Endodermal cell (in vitro differentiated cells): ENCODE measurements around the gene ISX. TPM values are rescaled to one million over a fixed set of nuclear protein-coding genes. Genes with fewer than 3 reads are reported as not detected.

Source experiments
- DNase-seq: peaks from one replicate; pipeline ENCODE4 v3.0.0-alpha.2; 2017
- H3K27ac ChIP-seq: 2 replicates; pipeline ENCODE4 v1.5.1; 2013; ENCODE audit warnings: mild to moderate bottlenecking, low read depth, low read length, moderate library complexity
- H3K27me3 ChIP-seq: 2 replicates; pipeline ENCODE4 v1.6.1; 2013; ENCODE audit warnings: mild to moderate bottlenecking, low read length, moderate library complexity; ENCODE audit not compliant: insufficient read depth, control insufficient read depth, poor library complexity, severe bottlenecking
- H3K36me3 ChIP-seq: 2 replicates; pipeline ENCODE4 v1.7.0; 2013; ENCODE audit warnings: mild to moderate bottlenecking, low read length, moderate library complexity; ENCODE audit not compliant: control insufficient read depth, insufficient read depth
- H3K4me1 ChIP-seq: one replicate; pipeline ENCODE4 v1.7.0; 2013; ENCODE audit warnings: low read length; ENCODE audit not compliant: control insufficient read depth, insufficient read depth
- H3K4me3 ChIP-seq: 2 replicates; pipeline ENCODE4 v1.5.1; 2013; ENCODE audit warnings: mild to moderate bottlenecking, low read length, moderate library complexity
- H3K9ac ChIP-seq: 2 replicates; pipeline ENCODE4 v1.6.1; 2013; ENCODE audit warnings: mild to moderate bottlenecking, low read length, moderate library complexity; ENCODE audit not compliant: poor library complexity, severe bottlenecking; ENCODE audit errors: extremely low read depth
- H3K9me3 ChIP-seq: 2 replicates; pipeline ENCODE4 v1.6.1; 2013; ENCODE audit warnings: mild to moderate bottlenecking, low read length, moderate library complexity; ENCODE audit not compliant: control insufficient read depth
- H3K27ac Mint-ChIP-seq: 2 replicates; pipeline ENCODE4 v1.8.0; 2020; ENCODE audit warnings: mixed read lengths
- H3K27me3 Mint-ChIP-seq: 2 replicates; pipeline ENCODE4 v1.8.0; 2021; ENCODE audit warnings: mild to moderate bottlenecking, mixed read lengths; ENCODE audit not compliant: insufficient read depth
- H3K36me3 Mint-ChIP-seq: 2 replicates; pipeline ENCODE4 v1.8.0; 2020; ENCODE audit warnings: low read depth, mixed read lengths
- H3K4me1 Mint-ChIP-seq: 2 replicates; pipeline ENCODE4 v1.8.0; 2020; ENCODE audit warnings: mixed read lengths
- H3K4me3 Mint-ChIP-seq: 2 replicates; pipeline ENCODE4 v1.8.0; 2020; ENCODE audit warnings: mild to moderate bottlenecking, moderate library complexity, mixed read lengths
- H3K9me3 Mint-ChIP-seq: 2 replicates; pipeline ENCODE4 v1.8.0; 2020; ENCODE audit warnings: mild to moderate bottlenecking, mixed read lengths
- CTCF ChIP-seq: fragments of 200-600 bp; sonication (generic); conservative IDR thresholded peaks from 2 replicates; pipeline ENCODE4 v1.5.0; 2021; ENCODE audit warnings: antibody characterized with exemption, mild to moderate bottlenecking
- WGBS, 2 experiments: methylation state at CpG; one replicate each; pipeline versions ENCODE4 v1.1.5 to v1.1.7; 2013; ENCODE audit warnings: missing lambda C conversion rate in 2 of 2, mixed read lengths in 1 of 2; ENCODE audit not compliant: insufficient coverage in 1 of 2, insufficient read length in 1 of 2; 5-methylcytosine and 5-hydroxymethylcytosine counted together
- total RNA-seq, 2 donors: library from RNA; stranded (reverse); fragmentation: NEBNext Ultra II Directional in 1 of 2; extraction: Animal tissue kit (Norgen Biotek cat#: 25700) in 1 of 2; gene quantifications; 2 replicates in 1 of 2; 3 replicates in 1 of 2; pipeline ENCODE4 v1.2.1, GENCODE V29; 2021

The ISX gene
- total RNA-seq, 2 donors from 2014 or later, result 0.07 to 0.13 TPM

- Histone ChIP-seq H3K36me3 (no peaks in the 10 kb centered on the region), H3K27me3 (no peaks in the 10 kb centered on the region), H3K27ac (no peak overlapping the region), H3K4me3 (no peak overlapping the region), H3K9ac (no peak overlapping the region), H3K9me3 (no peaks in the 10 kb centered on the region), H3K4me1 (no peaks in the 10 kb centered on the region)
- H3K36me3 Mint-ChIP-seq, result no peaks in the 10 kb centered on the region
- no peak for DNase-seq
- peaks cover 5% of the 10 kb centered on the region for H3K4me1 Mint-ChIP-seq
- 86 to 88% methylated on average over 4 to 9 of the region's 9 CpGs for WGBS, 2 experiments
- peak; percentile 50 for TF ChIP-seq CTCF
- no peaks in the 10 kb centered on the region for H3K9me3 Mint-ChIP-seq
- H3K4me3 Mint-ChIP-seq, result no peak overlapping the region
- peaks cover 5% of the 10 kb centered on the region for H3K27me3 Mint-ChIP-seq
- no peak overlapping the region for H3K27ac Mint-ChIP-seq
These were observed 50.9 kb downstream of the ISX start for GRCh38 chr22:35116817-35117216.

- Histone ChIP-seq H3K27me3 (no peaks in the 10 kb centered on the region), H3K9me3 (no peaks in the 10 kb centered on the region), H3K9ac (no peak overlapping the region), H3K36me3 (no peaks in the 10 kb centered on the region), H3K4me1 (peaks cover 3% of the 10 kb centered on the region), H3K27ac (no peak overlapping the region), H3K4me3 (no peak overlapping the region)
- H3K4me3 Mint-ChIP-seq, result no peak overlapping the region
- no peak for TF ChIP-seq CTCF
- no peak overlapping the region for H3K27ac Mint-ChIP-seq
- H3K36me3 Mint-ChIP-seq, result no peaks in the 10 kb centered on the region
- H3K9me3 Mint-ChIP-seq, result no peaks in the 10 kb centered on the region
- no peak for DNase-seq
- peaks cover 5% of the 10 kb centered on the region for H3K27me3 Mint-ChIP-seq
- peaks cover 9% of the 10 kb centered on the region for H3K4me1 Mint-ChIP-seq
These were observed 53.5 kb downstream of the ISX start for GRCh38 chr22:35119494-35119893.

- H3K4me1 ChIP-seq, result peaks cover 3% of the 10 kb centered on the region
- Mint-ChIP-seq H3K36me3 (no peaks in the 10 kb centered on the region), H3K4me3 (no peak overlapping the region), H3K9me3 (no peaks in the 10 kb centered on the region), H3K27ac (no peak overlapping the region), H3K4me1 (peaks cover 12% of the 10 kb centered on the region), H3K27me3 (peaks cover 7% of the 10 kb centered on the region)
- no peak for DNase-seq
- no peak overlapping the region for H3K4me3 ChIP-seq
- H3K9ac ChIP-seq, result no peak overlapping the region
- H3K36me3 ChIP-seq, result no peaks in the 10 kb centered on the region
- H3K27me3 ChIP-seq, result peaks cover 15% of the 10 kb centered on the region
- H3K27ac ChIP-seq, result no peak overlapping the region
- no peaks in the 10 kb centered on the region for H3K9me3 ChIP-seq
- 90 to 94% methylated on average over 2 to 3 of the region's 3 CpGs for WGBS, 2 experiments
- TF ChIP-seq CTCF, result no peak
These were observed 58.8 kb downstream of the ISX start for GRCh38 chr22:35124691-35125219.
